A549 (cell line): ENCODE measurements around the gene CALU.

Experiments
- HOXA7 ChIP-seq: fragments of 250-450 bp; sonication (Bioruptor Pico); IDR thresholded peaks from 2 replicates; pipeline ENCODE4 v1.5.0; 2020; ENCODE audit warnings: mild to moderate bottlenecking, moderate library complexity
- MAZ ChIP-seq: fragments of 150-350 bp; IDR thresholded peaks from 2 replicates; pipeline ENCODE4 v1.6.1; 2014; ENCODE audit warnings: antibody characterized with exemption, low read depth, low read length, borderline replicate concordance
- POLR2A ChIP-seq: IDR thresholded peaks from 2 replicates; pipeline ENCODE4 v1.6.1; 2012; ENCODE audit warnings: mild to moderate bottlenecking, low read length
- USF2 ChIP-seq: fragments of 450-650 bp; IDR thresholded peaks from 2 replicates; pipeline ENCODE4 v1.6.1; 2014; ENCODE audit warnings: antibody characterized with exemption

GRCh38 chr7:128739990-128740682 is 977 bp downstream of the CALU start:
- no peak for TF ChIP-seq USF2
- TF ChIP-seq POLR2A = no peak
- TF ChIP-seq MAZ = no peak
- TF ChIP-seq HOXA7 (CRISPR knock-in tag) = no peak
